OCI-LY3 (cell line): ENCODE measurements around the gene CAMTA1.

Experiments
- CTCF ChIP-seq: fragments of 200-600, 300-600 bp; sonication (generic); IDR thresholded peaks from 2 replicates; pipeline ENCODE4 v1.5.1; 2014; ENCODE audit warnings: antibody characterized with exemption, low read length, low read depth
- EZH2phosphoT487 ChIP-seq: fragments of 200-600 bp; shearing (Covaris generic); IDR thresholded peaks from 2 replicates; pipeline ENCODE4 v1.6.1; 2018; ENCODE audit warnings: antibody characterized with exemption, mixed run types, low read depth

- TF ChIP-seq CTCF = no peak
- no peak for TF ChIP-seq EZH2phosphoT487
Observed at GRCh38 chr1:7613106-7613850, 828.0 kb downstream of the CAMTA1 start.
